ENCODE measurements around the gene FPR3. TPM values are rescaled to one million over a fixed set of nuclear protein-coding genes. Genes with fewer than 3 reads are reported as not detected.

Gene FPR3
- total RNA-seq, 1 experiment from 2014 or later: not detected

GRCh38 chr19:51793994-51794393 lies 963 bp upstream of the FPR3 start:
- DNase-seq: no peak
- no peaks in the 10 kb centered on the region for H3K4me1 ChIP-seq (replicated peaks; ENCODE audit: insufficient read depth)
- H3K27me3 ChIP-seq (ENCODE audit: insufficient read depth, low read depth): peaks cover 15% of the 10 kb centered on the region; the same call in 1 of the 2 replicates
- H3K4me3 ChIP-seq: no peak overlapping the region
- intact Hi-C loops (cut with micrococcal nuclease; ENCODE audit: unreplicated experiment): no loop called here
- H2AFZ ChIP-seq: no peak overlapping the region
- CTCF ChIA-PET: no interaction called here
- no TSS peak for BruUV-seq (replicated peaks)
- H4K20me1 ChIP-seq (ENCODE audit: insufficient read depth): no peaks in the 10 kb centered on the region
- no peaks in the 10 kb centered on the region for H3F3A ChIP-seq (ENCODE audit: insufficient read depth, low read depth)
- H3K27ac ChIP-seq: no peak overlapping the region
- no peaks in the 10 kb centered on the region for H3K79me2 ChIP-seq (ENCODE audit: low read depth)
- POLR2A ChIA-PET (ENCODE audit: unreplicated experiment): no interaction called here
- no peaks in the 10 kb centered on the region for H3K9me2 ChIP-seq (ENCODE audit: insufficient read depth)
- no peak for TF ChIP-seq EZH2 (IDR thresholded peaks at IDR 0.05; ENCODE audit: low read depth)
- no peak for TF ChIP-seq CTCF (conservative IDR thresholded peaks at IDR 0.05)
- H3K9me3 ChIP-seq (ENCODE audit: insufficient read depth, low read depth): no peaks in the 10 kb centered on the region; the same call in 1 of the 2 replicates
- H3K4me2 ChIP-seq: no peak overlapping the region
- H3K36me3 ChIP-seq (ENCODE audit: low read depth): no peaks in the 10 kb centered on the region

GRCh38 chr19:51796195-51796679 lies 1.3 kb downstream of the FPR3 start:
- no peak overlapping the region for H2AFZ ChIP-seq
- ChIA-PET POLR2A (ENCODE audit: unreplicated experiment) (no interaction called here), CTCF (no interaction called here)
- no peak overlapping the region for H3K27ac ChIP-seq
- DNase-seq: no peak
- no peak overlapping the region for H3K4me2 ChIP-seq
- H3F3A ChIP-seq (ENCODE audit: insufficient read depth, low read depth): no peaks in the 10 kb centered on the region
- H3K36me3 ChIP-seq (ENCODE audit: low read depth): no peaks in the 10 kb centered on the region
- TF ChIP-seq EZH2 (IDR thresholded peaks at IDR 0.05; ENCODE audit: low read depth) (no peak), CTCF (conservative IDR thresholded peaks at IDR 0.05) (no peak)
- H3K9me3 ChIP-seq (ENCODE audit: insufficient read depth, low read depth): no peaks in the 10 kb centered on the region; the same call in 1 of the 2 replicates
- no peaks in the 10 kb centered on the region for H3K79me2 ChIP-seq (ENCODE audit: low read depth)
- no peaks in the 10 kb centered on the region for H4K20me1 ChIP-seq (ENCODE audit: insufficient read depth)
- H3K4me1 ChIP-seq (replicated peaks; ENCODE audit: insufficient read depth): no peaks in the 10 kb centered on the region
- no peak overlapping the region for H3K4me3 ChIP-seq
- intact Hi-C loops (cut with micrococcal nuclease; ENCODE audit: unreplicated experiment): no loop called here
- BruUV-seq (replicated peaks): no TSS peak
- H3K27me3 ChIP-seq (ENCODE audit: insufficient read depth, low read depth): peaks cover 6% of the 10 kb centered on the region; the same call in 1 of the 2 replicates
- H3K9me2 ChIP-seq (ENCODE audit: insufficient read depth): no peaks in the 10 kb centered on the region

- Histone ChIP-seq H3K4me2 (no peak overlapping the region), H3K4me3 (no peak overlapping the region), H2AFZ (no peak overlapping the region), H3K27ac (no peak overlapping the region), H3K36me3 (ENCODE audit: low read depth) (no peaks in the 10 kb centered on the region), H3K79me2 (ENCODE audit: low read depth) (no peaks in the 10 kb centered on the region), H3F3A (ENCODE audit: insufficient read depth, low read depth) (no peaks in the 10 kb centered on the region), H3K9me3 (ENCODE audit: insufficient read depth, low read depth) (peaks cover 1% of the 10 kb centered on the region; the same call in 1 of the 2 replicates), H3K4me1 (replicated peaks; ENCODE audit: insufficient read depth) (no peaks in the 10 kb centered on the region), H3K27me3 (ENCODE audit: insufficient read depth, low read depth) (peaks cover 6% of the 10 kb centered on the region; the same call in 1 of the 2 replicates), H3K9me2 (ENCODE audit: insufficient read depth) (no peaks in the 10 kb centered on the region), H4K20me1 (ENCODE audit: insufficient read depth) (no peaks in the 10 kb centered on the region)
- ChIA-PET CTCF (no interaction called here), POLR2A (ENCODE audit: unreplicated experiment) (no interaction called here)
- BruUV-seq (replicated peaks): no TSS peak
- DNase-seq: no peak
- intact Hi-C loops (cut with micrococcal nuclease; ENCODE audit: unreplicated experiment): no loop called here
- no peak for TF ChIP-seq CTCF (conservative IDR thresholded peaks at IDR 0.05)
- no peak for TF ChIP-seq EZH2 (IDR thresholded peaks at IDR 0.05; ENCODE audit: low read depth)
Measured at GRCh38 chr19:51797480-51797879, 2.5 kb downstream of the FPR3 start.

All from PC-9 (cell line).